Thoracic aorta (tissue), 2 donors: ENCODE results near the gene B9D2. TPM values are rescaled to one million over a fixed set of nuclear protein-coding genes. Genes with fewer than 3 reads are reported as not detected.

Experiments
- ATAC-seq: fragments of 150-250 bp; one replicate; pipeline ENCODE4 v1.8.0; 2017; ENCODE audit warnings: low read depth; ENCODE audit not compliant: insufficient number of reproducible peaks, low FRiP score
- DNase-seq: peaks from one replicate; pipeline ENCODE4 v3.0.0-alpha.2; 2020; ENCODE audit warnings: low spot score
- H3K27ac ChIP-seq, 2 donors: fragments of 200-600 bp; sonication (generic); 1 replicate in 1 of 2; 2 replicates in 1 of 2; pipeline ENCODE4 v1.5.1; 2016; ENCODE audit warnings: mild to moderate bottlenecking in 2 of 2, moderate library complexity in 2 of 2
- H3K27me3 ChIP-seq: fragments of 200-600 bp; sonication (generic); replicated peaks from 2 replicates; pipeline ENCODE4 v1.6.0; 2016; ENCODE audit warnings: mild to moderate bottlenecking; ENCODE audit not compliant: insufficient read depth
- H3K36me3 ChIP-seq: fragments of 200-600 bp; sonication (generic); one replicate; pipeline ENCODE4 v1.5.1; 2016
- H3K4me1 ChIP-seq, 2 donors: fragments of 200-600 bp; sonication (generic); 1 replicate in 1 of 2; 2 replicates in 1 of 2; pipeline versions ENCODE4 v1.5.1 to v1.6.0; 2016; ENCODE audit warnings: low read depth in 2 of 2, mild to moderate bottlenecking in 1 of 2; ENCODE audit not compliant: control insufficient read depth in 1 of 2
- H3K4me3 ChIP-seq: fragments of 200-600 bp; sonication (generic); 2 replicates; pipeline ENCODE4 v1.5.1; 2016; ENCODE audit warnings: mild to moderate bottlenecking
- H3K9me3 ChIP-seq: fragments of 200-600 bp; sonication (generic); 2 replicates; pipeline ENCODE4 v1.5.1; 2016
- total RNA-seq, 2 donors: library from RNA; depleted of rRNA; stranded (reverse); fragments of >200 nt; gene quantifications; one replicate each; pipeline versions ENCODE4 v1.1.0 to v1.2.3, GENCODE V29; 2016
- TF ChIP-seq, protein P1 (sequence below): fragments of 200-600 bp; sonication (generic); IDR thresholded peaks from one replicate; pipeline ENCODE4 v1.5.1; 2019; ENCODE audit warnings: antibody characterized with exemption

B9D2 gene
- total RNA-seq, 2 donors from 2014 or later: 1.2 to 4.0 TPM

DNA sequence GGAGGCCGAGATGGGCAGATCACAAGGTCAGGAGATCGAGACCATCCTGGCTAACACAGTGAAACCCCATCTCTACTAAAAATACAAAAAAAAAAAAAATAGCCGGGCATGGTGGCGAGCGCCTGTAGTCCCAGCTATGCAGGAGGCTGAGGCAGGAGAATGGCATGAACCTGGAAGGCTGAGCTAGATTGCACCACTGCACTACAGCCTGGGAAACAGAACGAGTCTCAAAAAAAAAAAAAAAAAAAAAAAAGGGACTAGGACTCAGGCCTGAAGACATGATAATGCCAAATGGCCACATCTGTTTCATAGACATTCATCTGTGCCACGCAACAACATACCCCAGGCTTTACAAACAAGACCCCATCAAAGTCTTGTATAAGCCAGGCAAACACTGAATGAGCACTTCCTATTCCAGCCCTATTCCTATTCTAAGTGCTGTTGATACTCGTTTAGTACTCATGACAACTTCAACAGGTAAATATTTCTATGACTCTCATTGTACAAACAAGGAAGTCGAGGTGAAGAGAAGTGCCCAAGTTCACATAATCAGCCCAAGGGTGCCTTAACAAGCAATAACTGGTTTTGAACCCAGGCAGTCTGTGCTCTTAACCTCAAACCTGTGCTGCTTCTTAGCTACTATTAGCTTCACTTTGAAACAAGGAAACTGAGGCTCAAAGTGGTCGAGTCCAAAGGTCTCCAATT, 1.7 kb downstream of the B9D2 start:
- no peak for DNase-seq
- H3K4me3 ChIP-seq: no peak overlapping the region
- peaks cover 3 to 10% of the 10 kb centered on the region in 2 donors for H3K4me1 ChIP-seq
- H3K36me3 ChIP-seq: no peaks in the 10 kb centered on the region
- no peak overlapping the region for H3K27ac ChIP-seq
- H3K9me3 ChIP-seq: no peaks in the 10 kb centered on the region
- no peak for ATAC-seq
- no peaks in the 10 kb centered on the region for H3K27me3 ChIP-seq
- TF ChIP-seq, protein P1, sequence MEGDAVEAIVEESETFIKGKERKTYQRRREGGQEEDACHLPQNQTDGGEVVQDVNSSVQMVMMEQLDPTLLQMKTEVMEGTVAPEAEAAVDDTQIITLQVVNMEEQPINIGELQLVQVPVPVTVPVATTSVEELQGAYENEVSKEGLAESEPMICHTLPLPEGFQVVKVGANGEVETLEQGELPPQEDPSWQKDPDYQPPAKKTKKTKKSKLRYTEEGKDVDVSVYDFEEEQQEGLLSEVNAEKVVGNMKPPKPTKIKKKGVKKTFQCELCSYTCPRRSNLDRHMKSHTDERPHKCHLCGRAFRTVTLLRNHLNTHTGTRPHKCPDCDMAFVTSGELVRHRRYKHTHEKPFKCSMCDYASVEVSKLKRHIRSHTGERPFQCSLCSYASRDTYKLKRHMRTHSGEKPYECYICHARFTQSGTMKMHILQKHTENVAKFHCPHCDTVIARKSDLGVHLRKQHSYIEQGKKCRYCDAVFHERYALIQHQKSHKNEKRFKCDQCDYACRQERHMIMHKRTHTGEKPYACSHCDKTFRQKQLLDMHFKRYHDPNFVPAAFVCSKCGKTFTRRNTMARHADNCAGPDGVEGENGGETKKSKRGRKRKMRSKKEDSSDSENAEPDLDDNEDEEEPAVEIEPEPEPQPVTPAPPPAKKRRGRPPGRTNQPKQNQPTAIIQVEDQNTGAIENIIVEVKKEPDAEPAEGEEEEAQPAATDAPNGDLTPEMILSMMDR: no peak

DNA sequence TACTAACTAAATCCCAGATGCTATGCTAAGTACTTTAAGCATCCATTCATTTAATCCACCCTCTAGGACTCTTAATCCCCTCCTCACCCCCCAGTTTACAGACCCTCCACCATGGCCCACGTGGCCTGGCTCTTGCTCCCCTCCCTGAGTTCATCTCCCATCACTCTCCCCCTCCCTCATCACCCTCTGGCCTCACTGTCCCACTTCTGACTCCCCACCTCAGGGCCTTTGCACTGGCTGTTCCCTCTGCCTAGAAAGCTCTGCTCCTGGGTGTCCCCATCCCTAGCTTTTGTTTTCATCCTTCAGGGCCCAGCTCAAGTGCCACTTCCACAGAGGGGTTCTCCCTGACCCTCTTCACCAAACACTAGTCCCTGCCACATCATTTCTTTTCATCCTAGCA, 4.2 kb downstream of the B9D2 start:
- Histone ChIP-seq H3K27ac (no peak overlapping the region), H3K4me3 (no peak overlapping the region), H3K27me3 (no peaks in the 10 kb centered on the region), H3K36me3 (no peaks in the 10 kb centered on the region), H3K4me1 (peaks cover 3 to 10% of the 10 kb centered on the region in 2 donors), H3K9me3 (no peaks in the 10 kb centered on the region)
- TF ChIP-seq, protein P1: no peak
- ATAC-seq (no peak), DNase-seq (no peak)

DNA sequence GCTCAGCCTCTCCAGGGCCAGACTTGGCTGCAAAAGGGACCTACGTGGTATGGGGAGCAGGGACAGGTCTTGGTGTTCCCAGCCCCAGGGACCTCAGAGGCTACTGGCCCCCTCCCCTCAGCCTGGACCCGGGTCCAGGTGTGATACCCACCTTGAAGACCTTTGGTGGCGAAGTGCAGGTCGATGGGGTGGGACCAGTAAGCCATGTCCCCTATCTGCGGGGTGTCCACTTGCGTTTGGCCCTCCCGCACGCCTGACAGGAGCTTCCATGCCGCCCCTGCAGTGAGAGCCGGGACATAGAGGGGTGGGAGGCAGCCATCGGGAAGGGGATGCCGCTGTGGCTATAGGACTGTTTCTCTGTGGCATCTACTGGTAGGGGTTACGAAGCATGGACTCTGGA, 6.2 kb downstream of the B9D2 start:
- Histone ChIP-seq H3K9me3 (no peaks in the 10 kb centered on the region), H3K27me3 (no peaks in the 10 kb centered on the region), H3K36me3 (no peaks in the 10 kb centered on the region), H3K4me1 (peaks cover 0 to 3% of the 10 kb centered on the region in 2 donors), H3K27ac (no peak overlapping the region), H3K4me3 (no peak overlapping the region)
- DNase-seq: no peak
- no peak for ATAC-seq
- TF ChIP-seq, protein P1: no peak

DNA sequence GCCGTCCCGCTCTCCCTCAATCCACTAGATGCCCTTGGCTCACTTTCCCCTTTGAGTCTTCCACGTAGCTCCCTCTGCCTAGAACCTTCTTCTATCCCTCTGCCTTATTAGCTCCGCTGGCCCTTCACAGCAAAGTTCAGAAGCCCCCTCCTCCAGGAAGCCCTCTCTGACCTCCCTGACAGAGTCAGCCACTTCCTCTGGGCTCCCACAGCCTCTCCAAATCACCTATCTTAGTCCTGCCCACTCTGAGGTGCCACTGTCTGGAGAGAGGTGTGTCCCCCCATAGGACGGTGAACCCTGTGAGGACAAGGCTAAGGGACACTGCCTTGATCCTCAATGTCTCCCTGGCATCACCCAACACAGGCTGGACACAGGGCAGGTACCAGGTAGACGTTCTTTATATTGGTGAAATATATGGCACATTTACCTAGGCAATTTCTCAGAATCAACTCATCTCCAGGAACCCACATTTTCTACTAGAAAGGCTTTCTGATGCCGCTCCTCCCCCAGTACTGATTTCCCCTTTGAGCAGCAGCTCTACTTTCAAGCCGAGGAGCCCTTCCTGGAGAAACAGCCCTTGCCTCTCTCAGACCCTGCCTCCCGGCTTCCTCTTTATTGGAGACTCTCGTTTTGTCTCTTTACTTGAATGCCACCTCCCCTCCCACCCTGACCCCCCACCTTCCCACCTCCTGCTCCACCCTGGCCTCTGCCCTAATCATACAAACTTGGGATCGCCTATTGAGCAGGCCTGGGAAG, 6.8 kb downstream of the B9D2 start:
- no peak for DNase-seq
- no peaks in the 10 kb centered on the region for H3K9me3 ChIP-seq
- H3K27ac ChIP-seq: no peak overlapping the region
- H3K4me1 ChIP-seq: no peaks in the 10 kb centered on the region
- H3K4me3 ChIP-seq: no peak overlapping the region
- no peaks in the 10 kb centered on the region for H3K36me3 ChIP-seq
- TF ChIP-seq, protein P1: no peak
- no peaks in the 10 kb centered on the region for H3K27me3 ChIP-seq
- no peak for ATAC-seq

DNA sequence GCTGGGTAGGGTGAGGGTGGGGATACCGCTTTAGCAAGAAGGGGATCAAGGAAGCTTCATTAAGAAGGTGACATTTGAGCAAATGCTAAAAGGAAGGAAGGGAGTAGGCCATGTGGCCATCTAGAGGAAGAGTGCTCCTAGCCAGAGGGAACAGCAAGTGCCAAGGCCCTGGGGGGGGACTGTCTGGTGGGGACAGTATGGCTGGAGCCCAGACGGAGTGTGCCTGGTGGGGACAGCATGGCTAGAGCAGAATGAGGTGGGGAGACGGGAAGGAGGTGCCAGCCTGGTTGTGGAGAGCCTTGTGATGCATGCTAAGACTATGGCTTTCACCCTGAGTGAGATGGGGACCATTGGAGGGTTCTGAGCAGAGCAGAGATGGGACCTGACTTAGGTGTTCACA, 8.1 kb downstream of the B9D2 start:
- H3K36me3 ChIP-seq: no peaks in the 10 kb centered on the region
- H3K4me1 ChIP-seq: peaks cover 0 to 4% of the 10 kb centered on the region in 2 donors
- H3K9me3 ChIP-seq: no peaks in the 10 kb centered on the region
- H3K27ac ChIP-seq: no peak overlapping the region
- no peaks in the 10 kb centered on the region for H3K27me3 ChIP-seq
- DNase-seq: no peak
- H3K4me3 ChIP-seq: no peak overlapping the region
- ATAC-seq: no peak
- TF ChIP-seq, protein P1: no peak
